K562 (cell line): Measurements from ENCODE around the gene PRRC2A. TPM values are rescaled to one million over a fixed set of nuclear protein-coding genes. Genes with fewer than 3 reads are reported as not detected.
A peak's percentile ranks its signal among the peaks of the same experiment; 100 is the strongest.

Experiments
- ATF6 ChIP-seq: sonication (generic); formaldehyde crosslinking; IDR thresholded peaks from 2 replicates; pipeline ENCODE4 v1.4.0; 2020; ENCODE audit warnings: mild to moderate bottlenecking, missing genetic modification reagents
- IRF9 ChIP-seq: fragments of 450-650 bp; IDR thresholded peaks from 2 replicates; pipeline ENCODE4 v1.6.1; 2016; ENCODE audit warnings: missing biosample characterization, missing genetic modification characterization
- NR3C1 ChIP-seq: sonication (generic); formaldehyde crosslinking; IDR thresholded peaks from 2 replicates; pipeline ENCODE4 v1.8.1; 2022; ENCODE audit warnings: missing genetic modification reagents
- POLR2AphosphoS5 ChIP-seq: IDR thresholded peaks from 2 replicates; pipeline ENCODE4 v1.6.1; 2011; ENCODE audit warnings: mild to moderate bottlenecking, low read depth, low read length, moderate library complexity; ENCODE audit not compliant: control insufficient read depth, insufficient read depth
- PREB ChIP-seq: sonication (generic); formaldehyde crosslinking; IDR thresholded peaks from 2 replicates; pipeline ENCODE4 v1.8.1; 2023; ENCODE audit warnings: mild to moderate bottlenecking, missing genetic modification reagents
- RBFOX2 ChIP-seq: fragments of 200-400 bp; formaldehyde crosslinking; IDR thresholded peaks from 2 replicates; pipeline ENCODE4 v1.6.1; 2017; ENCODE audit warnings: low read depth, mild to moderate bottlenecking, low read length, moderate library complexity
- SMAD2 ChIP-seq: fragments of 150-350 bp; IDR thresholded peaks from 2 replicates; pipeline ENCODE4 v1.6.1; 2014; ENCODE audit warnings: low read depth, mild to moderate bottlenecking, low read length
- ZBTB43 ChIP-seq: sonication (generic); formaldehyde crosslinking; IDR thresholded peaks from 2 replicates; pipeline ENCODE4 v1.8.0; 2023; ENCODE audit warnings: mild to moderate bottlenecking, missing genetic modification reagents
- ZC3H4 ChIP-seq: sonication (generic); formaldehyde crosslinking; IDR thresholded peaks from 2 replicates; pipeline ENCODE4 v1.9.0; 2021; ENCODE audit warnings: missing genetic modification reagents, borderline replicate concordance
- ZNF174 ChIP-seq: fragments of 250-450 bp; sonication (Bioruptor Pico); IDR thresholded peaks from 2 replicates; pipeline ENCODE4 v1.4.0; 2020; ENCODE audit warnings: mild to moderate bottlenecking
- ZNF263 ChIP-seq: sonication (generic); formaldehyde crosslinking; IDR thresholded peaks from 2 replicates; pipeline ENCODE4 v1.8.0; 2022; ENCODE audit warnings: mild to moderate bottlenecking, missing genetic modification reagents, borderline replicate concordance
- ZNF316 ChIP-seq: fragments of 450-650 bp; IDR thresholded peaks from 2 replicates; pipeline ENCODE4 v1.6.1; 2016
- ZNF431 ChIP-seq: sonication (generic); formaldehyde crosslinking; IDR thresholded peaks from 2 replicates; pipeline ENCODE4 v1.8.0; 2022; ENCODE audit warnings: mild to moderate bottlenecking, missing genetic modification reagents
- ZNF561 ChIP-seq: fragments of 450-650 bp; formaldehyde crosslinking; conservative IDR thresholded peaks from 2 replicates; pipeline ENCODE4 v1.4.0; 2020; ENCODE audit warnings: mild to moderate bottlenecking, moderate library complexity
- polyA plus RNA-seq, 8 experiments: library from polyadenylated mRNA; depleted of rRNA in 4 of 8; stranded (reverse) in 5 of 8; unstranded in 3 of 8; fragments of >200 nt; fragmentation: Nextera tagmentation in 2 of 8; fragmentation: Illumina TruSeq in 1 of 8; extraction: Ambion mirVana in 2 of 8; extraction: Trizol in 1 of 8; gene quantifications; 2 replicates each; pipeline versions ENCODE4 v1.2.1 to v1.2.3, GENCODE V29; 2011 to 2014; ENCODE audit warnings: inconsistent platforms in 1 of 8, missing spikeins in 1 of 8
- total RNA-seq, 7 experiments: library from RNA; depleted of rRNA in 6 of 7; stranded (reverse); fragments of >200 nt in 6 of 7; fragmentation: Illumina TruSeq in 2 of 7; extraction: Trizol in 2 of 7; gene quantifications; 2 replicates each; pipeline versions ENCODE4 v1.2.1 to v1.2.3, GENCODE V29; 2011 to 2021; ENCODE audit warnings: low replicate concordance in 1 of 7

Gene PRRC2A
- total and polyA plus RNA-seq, 9 of the 15 experiments (the other 6 are each of a cell fraction or from before 2014, with no cell fraction given) = 1.0 to 332 (median 63.0) TPM

GRCh38 chr6:31662124-31662723 lies 41.7 kb downstream of the PRRC2A start (continued):
- TF ChIP-seq IRF9 (tag) (no peak), ZBTB43 (CRISPR knock-in tag) (0 out of 2 replicates have a peak, but pooled peaks have one; percentile 8), SMAD2 (no peak), RBFOX2 (peak; percentile 67), PREB (CRISPR knock-in tag) (no peak), ZNF561 (CRISPR knock-in tag) (no peak), ZNF316 (no peak), ZNF263 (no peak), ATF6 (CRISPR knock-in tag) (no peak), ZNF431 (CRISPR knock-in tag) (no peak), ZC3H4 (CRISPR knock-in tag) (no peak), NR3C1 (CRISPR knock-in tag) (no peak), POLR2AphosphoS5 (peak; percentile 9; the same call in 1 of the 2 replicates), ZNF174 (CRISPR knock-in tag) (no peak)
